Keratinocyte (primary cell): ENCODE results near the gene FGFBP1. TPM values are rescaled to one million over a fixed set of nuclear protein-coding genes. Genes with fewer than 3 reads are reported as not detected.

Experiments used
- DNase-seq: peaks from one replicate; pipeline ENCODE4 v3.0.0-alpha.2; 2011; ENCODE audit warnings: low read depth, missing footprints, low spot score
- FAIRE-seq: peaks from 2 replicates; lab custom pipeline; 2011; peaks lifted over from hg19 to GRCh38; lab: Jason Lieb, UNC
- H2AFZ ChIP-seq: 2 replicates; pipeline ENCODE4 v1.6.0; 2012; ENCODE audit warnings: low read length, control low read depth, inconsistent platforms; ENCODE audit not compliant: control insufficient read depth
- H3K27ac ChIP-seq: 2 replicates; pipeline ENCODE4 v1.5.1; 2011; ENCODE audit warnings: low read length; ENCODE audit not compliant: control insufficient read depth, insufficient read depth
- H3K27me3 ChIP-seq: 3 replicates; pipeline ENCODE4 v1.6.0; 2011; ENCODE audit warnings: low read length; ENCODE audit not compliant: control insufficient read depth, insufficient read depth; ENCODE audit errors: extremely low read depth
- H3K36me3 ChIP-seq, 2 experiments: 2 replicates in 1 of 2; 3 replicates in 1 of 2; pipeline ENCODE4 v1.5.1; 2011; ENCODE audit warnings: low read length in 2 of 2, mild to moderate bottlenecking in 1 of 2; ENCODE audit not compliant: control insufficient read depth in 2 of 2, insufficient read depth in 2 of 2; ENCODE audit errors: extremely low read depth in 1 of 2
- H3K4me1 ChIP-seq: 3 replicates; pipeline ENCODE4 v1.5.1; 2011; ENCODE audit warnings: low read length; ENCODE audit not compliant: control insufficient read depth, insufficient read depth; ENCODE audit errors: extremely low read depth
- H3K4me2 ChIP-seq: 3 replicates; pipeline ENCODE4 v1.6.0; 2011; ENCODE audit warnings: low read depth, low read length; ENCODE audit not compliant: control insufficient read depth, insufficient read depth; ENCODE audit errors: extremely low read depth
- H3K4me3 ChIP-seq, 3 experiments: fragments of 200-600 bp in 1 of 3; sonication (generic) in 1 of 3; 2 replicates in 2 of 3; 3 replicates in 1 of 3; pipeline ENCODE4 v1.5.1; 2011 to 2016; ENCODE audit warnings: low read length in 3 of 3, mild to moderate bottlenecking in 3 of 3, control low read depth in 2 of 3, inconsistent platforms in 1 of 3, low read depth in 1 of 3, mixed read lengths in 1 of 3, mixed run types in 1 of 3, moderate library complexity in 1 of 3; ENCODE audit not compliant: control insufficient read depth in 2 of 3, insufficient read depth in 2 of 3; ENCODE audit errors: extremely low read depth in 1 of 3
- H3K79me2 ChIP-seq: 2 replicates; pipeline ENCODE4 v1.6.0; 2012; ENCODE audit warnings: low read length; ENCODE audit not compliant: control insufficient read depth, insufficient read depth
- H3K9ac ChIP-seq: 3 replicates; pipeline ENCODE4 v1.6.0; 2011; ENCODE audit warnings: low read length; ENCODE audit not compliant: control insufficient read depth, insufficient read depth; ENCODE audit errors: extremely low read depth
- H3K9me1 ChIP-seq: 3 replicates; pipeline ENCODE4 v1.6.0; 2011; ENCODE audit warnings: low read length; ENCODE audit not compliant: control insufficient read depth, insufficient read depth; ENCODE audit errors: extremely low read depth
- H3K9me3 ChIP-seq: 2 replicates; pipeline ENCODE4 v1.5.1; 2012; ENCODE audit warnings: low read depth, low read length; ENCODE audit not compliant: control insufficient read depth
- H4K20me1 ChIP-seq: 3 replicates; pipeline ENCODE4 v1.6.0; 2011; ENCODE audit warnings: low read length; ENCODE audit not compliant: control insufficient read depth, insufficient read depth; ENCODE audit errors: extremely low read depth
- EZH2 ChIP-seq: IDR thresholded peaks from one replicate; pipeline ENCODE4 v1.6.1; 2012; ENCODE audit warnings: inconsistent platforms, mild to moderate bottlenecking, low read length, moderate library complexity
- dilution Hi-C: fragments of 300-500 bp; cut with MboI; formaldehyde crosslinking; loops from one replicate; pipeline ENCODE4 v1.7.0; 2020; ENCODE audit warnings: low sequenced_read_pairs; ENCODE audit not compliant: extremely low pct_ligation_motif_present
- polyA plus RNA-seq, 5 experiments: library from polyadenylated mRNA; depleted of rRNA in 3 of 5; stranded (reverse) in 3 of 5; stranded (forward) in 1 of 5; unstranded in 1 of 5; fragments of >200 nt; gene quantifications; 1 replicate in 1 of 5; 2 replicates in 3 of 5; 3 replicates in 1 of 5; pipeline versions ENCODE4 v1.2.1 to v1.2.3, GENCODE V29; 2011 to 2012; ENCODE audit warnings: missing spikeins in 2 of 5, low read depth in 1 of 5, low replicate concordance in 1 of 5
- TF ChIP-seq, protein P1 (sequence below), 3 experiments: IDR thresholded peaks in 1 of 3; conservative IDR thresholded peaks in 1 of 3; optimal IDR thresholded peaks in 1 of 3; 2 replicates in 2 of 3; 3 replicates in 1 of 3; pipeline versions ENCODE3 to v1.5.1; 2011; ENCODE audit warnings: low read length in 3 of 3, mild to moderate bottlenecking in 3 of 3, moderate library complexity in 2 of 3, control low read depth in 1 of 3, inconsistent platforms in 1 of 3; ENCODE audit not compliant: insufficient read depth in 2 of 3; ENCODE audit errors: extremely low read depth in 1 of 3

FGFBP1 gene
- polyA plus RNA-seq, 1 donor (not counting 4 experiments of a cell fraction or from before 2014, with no cell fraction given): 2,189 TPM

DNA sequence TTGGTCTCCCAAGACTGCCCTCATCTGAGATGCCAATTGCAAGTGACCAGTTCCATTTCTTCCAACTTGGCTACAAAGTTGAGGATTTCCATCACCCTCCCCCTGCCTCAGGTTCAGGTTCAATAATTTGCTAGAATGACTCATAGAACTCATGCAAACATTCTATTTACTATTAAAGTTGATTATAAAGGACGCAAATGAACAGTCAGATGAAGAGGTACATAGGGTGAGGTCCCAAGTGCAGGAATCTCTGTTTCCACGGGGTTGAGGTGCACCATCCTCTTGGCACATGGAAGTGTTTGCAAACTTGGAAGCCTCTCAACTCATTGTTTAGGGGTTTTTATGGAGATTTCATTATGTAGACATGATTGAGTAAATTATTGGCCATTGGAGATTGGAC, 41.0 kb downstream of the FGFBP1 start:
- no peak overlapping the region for H3K4me2 ChIP-seq
- no peaks in the 10 kb centered on the region for H3K36me3 ChIP-seq
- TF ChIP-seq, protein P1, sequence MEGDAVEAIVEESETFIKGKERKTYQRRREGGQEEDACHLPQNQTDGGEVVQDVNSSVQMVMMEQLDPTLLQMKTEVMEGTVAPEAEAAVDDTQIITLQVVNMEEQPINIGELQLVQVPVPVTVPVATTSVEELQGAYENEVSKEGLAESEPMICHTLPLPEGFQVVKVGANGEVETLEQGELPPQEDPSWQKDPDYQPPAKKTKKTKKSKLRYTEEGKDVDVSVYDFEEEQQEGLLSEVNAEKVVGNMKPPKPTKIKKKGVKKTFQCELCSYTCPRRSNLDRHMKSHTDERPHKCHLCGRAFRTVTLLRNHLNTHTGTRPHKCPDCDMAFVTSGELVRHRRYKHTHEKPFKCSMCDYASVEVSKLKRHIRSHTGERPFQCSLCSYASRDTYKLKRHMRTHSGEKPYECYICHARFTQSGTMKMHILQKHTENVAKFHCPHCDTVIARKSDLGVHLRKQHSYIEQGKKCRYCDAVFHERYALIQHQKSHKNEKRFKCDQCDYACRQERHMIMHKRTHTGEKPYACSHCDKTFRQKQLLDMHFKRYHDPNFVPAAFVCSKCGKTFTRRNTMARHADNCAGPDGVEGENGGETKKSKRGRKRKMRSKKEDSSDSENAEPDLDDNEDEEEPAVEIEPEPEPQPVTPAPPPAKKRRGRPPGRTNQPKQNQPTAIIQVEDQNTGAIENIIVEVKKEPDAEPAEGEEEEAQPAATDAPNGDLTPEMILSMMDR (optimal IDR thresholded peaks at IDR 0.05 in 1 of 3, IDR thresholded peaks at IDR 0.05 in 1 of 3, conservative IDR thresholded peaks at IDR 0.05 in 1 of 3; ENCODE audit: extremely low read depth in 1 of 3, insufficient read depth in 2 of 3, low read length in 3 of 3): no peak
- no peak for TF ChIP-seq EZH2
- H3K9me1 ChIP-seq: no peaks in the 10 kb centered on the region
- no peaks in the 10 kb centered on the region for H4K20me1 ChIP-seq
- no peaks in the 10 kb centered on the region for H3K27me3 ChIP-seq
- DNase-seq (no peak), FAIRE-seq (peak; percentile 75)
- H3K9me3 ChIP-seq: no peaks in the 10 kb centered on the region
- H3K9ac ChIP-seq: no peak overlapping the region
- H3K27ac ChIP-seq: peak overlapping the region; percentile 100
- dilution Hi-C loops: no loop called here
- no peak overlapping the region for H3K4me3 ChIP-seq
- H3K4me1 ChIP-seq: peaks cover 71% of the 10 kb centered on the region
- H3K79me2 ChIP-seq: no peaks in the 10 kb centered on the region
- no peak overlapping the region for H2AFZ ChIP-seq

DNA sequence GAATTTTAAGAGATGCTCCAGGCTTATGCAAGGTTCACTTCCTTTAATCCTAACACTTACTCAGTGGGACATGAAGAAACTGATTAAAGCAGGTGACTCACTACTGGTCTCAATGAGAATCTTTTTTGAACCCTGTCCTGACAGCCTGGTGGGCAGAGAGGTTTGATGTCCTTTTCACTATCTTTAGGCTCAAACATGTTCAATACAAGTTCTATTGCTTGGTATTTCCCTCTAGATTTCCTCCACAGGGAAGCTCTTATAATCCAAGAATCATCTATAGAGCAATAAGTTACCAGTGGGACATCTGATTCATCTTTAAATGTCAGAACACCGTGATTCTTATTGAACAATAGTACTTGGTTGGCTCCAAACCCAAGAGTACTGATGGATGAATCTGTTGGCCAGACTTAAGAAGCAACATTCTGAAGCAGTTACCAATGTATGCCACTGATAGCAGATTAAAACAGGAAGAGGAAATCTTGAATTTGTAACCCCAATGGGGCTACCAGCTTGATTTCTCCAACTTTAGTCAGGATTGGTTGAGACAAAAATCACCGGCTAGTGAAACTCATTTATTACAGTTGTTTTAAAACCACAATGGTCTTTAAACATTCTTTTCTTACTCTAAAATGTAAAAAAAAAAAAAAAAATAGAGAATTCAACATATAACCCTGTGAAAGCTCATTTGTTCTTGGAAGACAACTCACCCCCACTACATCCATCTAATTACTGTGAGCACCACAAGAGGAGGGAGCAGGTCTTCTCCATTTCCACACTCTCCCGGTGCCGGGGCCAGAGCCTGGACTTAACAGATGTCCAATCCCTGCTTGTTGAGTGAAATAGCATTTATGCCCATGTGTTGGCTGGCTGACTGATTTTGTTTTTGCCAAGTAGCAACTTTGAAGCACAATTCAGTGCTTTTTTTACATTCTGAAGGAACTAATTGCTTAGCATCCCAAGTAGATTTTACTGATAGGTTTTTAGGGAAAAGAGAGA, 43.3 kb downstream of the FGFBP1 start:
- no peaks in the 10 kb centered on the region for H3K36me3 ChIP-seq
- H3K4me2 ChIP-seq: peak overlapping the region; percentile 76
- no peaks in the 10 kb centered on the region for H4K20me1 ChIP-seq
- dilution Hi-C loops: no loop called here
- TF ChIP-seq EZH2: no peak
- TF ChIP-seq, protein P1 (optimal IDR thresholded peaks at IDR 0.05 in 1 of 3, IDR thresholded peaks at IDR 0.05 in 1 of 3, conservative IDR thresholded peaks at IDR 0.05 in 1 of 3; ENCODE audit: extremely low read depth in 1 of 3, insufficient read depth in 2 of 3, low read length in 3 of 3): no peak
- peaks cover 78% of the 10 kb centered on the region for H3K4me1 ChIP-seq
- no peaks in the 10 kb centered on the region for H3K9me1 ChIP-seq
- H3K9ac ChIP-seq: peak overlapping the region; percentile 82
- no peaks in the 10 kb centered on the region for H3K79me2 ChIP-seq
- DNase-seq (no peak), FAIRE-seq (peak; percentile 95)
- H3K4me3 ChIP-seq: no peak overlapping the region
- peak overlapping the region; percentile 100 for H3K27ac ChIP-seq
- H2AFZ ChIP-seq: no peak overlapping the region
- no peaks in the 10 kb centered on the region for H3K27me3 ChIP-seq
- H3K9me3 ChIP-seq: peaks cover 2% of the 10 kb centered on the region
